ENCODE results near the gene EP400. TPM values are rescaled to one million over a fixed set of nuclear protein-coding genes. Genes with fewer than 3 reads are reported as not detected.
A peak's percentile ranks its signal among the peaks of the same experiment; 100 is the strongest.

Gene EP400
- total and polyA plus RNA-seq, 4 experiments from 2014 or later, result 0.94 to 86.6 (median 43.8) TPM

DNA sequence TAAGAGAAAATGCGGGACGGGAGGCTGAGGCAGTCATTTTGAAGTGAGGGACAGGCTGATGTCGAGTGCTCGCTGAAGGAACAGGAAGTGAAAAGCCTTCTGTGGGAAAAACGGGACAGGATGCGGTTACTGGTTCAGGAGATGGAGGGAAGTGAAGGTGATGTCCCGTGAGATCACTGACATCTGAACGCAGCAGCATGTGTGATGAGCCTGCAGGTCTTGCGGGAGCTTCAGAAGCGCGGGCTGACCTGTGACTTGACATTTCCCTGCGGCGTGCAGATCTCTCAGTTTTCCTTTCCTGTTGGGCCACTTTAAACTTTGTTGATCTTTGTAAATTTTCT, 116.6 kb downstream of the EP400 start:
- Histone ChIP-seq H3K27ac (ENCODE audit: low read depth, low read length) (peak overlapping the region; percentile 5), H3K4me1 (ENCODE audit: insufficient read depth, low read length) (peaks cover 20% of the 10 kb centered on the region), H3K27me3 (ENCODE audit: insufficient read depth, low read length) (no peaks in the 10 kb centered on the region), H3K4me3 (ENCODE audit: low read length in 2 of 2) (peak overlapping the region in 1 of 2 donors; percentile 28), H3K36me3 (ENCODE audit: insufficient read depth, low read length) (peaks cover 36% of the 10 kb centered on the region), H3K9me3 (ENCODE audit: control insufficient read depth in 1 of 2, low read length in 2 of 2) (no peaks in the 10 kb centered on the region)
- peaks cover 0 to 1% (median 0%) of the 10 kb centered on the region in 8 donors for H3K9me3 Mint-ChIP-seq
- POLR2A ChIA-PET (ENCODE audit: partially characterized antibody), result no interaction called here
- H3K27ac Mint-ChIP-seq, result peak overlapping the region; percentile 30 to 97 (median 80)
- peak overlapping the region; percentile 76 to 98 (median 84) for H3K4me3 Mint-ChIP-seq
- H3K36me3 Mint-ChIP-seq, result peaks cover 45 to 67% of the 10 kb centered on the region in 2 donors
- intact Hi-C loops (cut with micrococcal nuclease), result no loop called here
- peaks cover 11 to 42% (median 21%) of the 10 kb centered on the region in 4 donors for H3K4me1 Mint-ChIP-seq
- H3K27me3 Mint-ChIP-seq, result no peaks in the 10 kb centered on the region
- CTCF ChIA-PET (ENCODE audit: partially characterized antibody), result no interaction called here
- peak; percentile 24 to 51 (median 31) for DNase-seq

DNA sequence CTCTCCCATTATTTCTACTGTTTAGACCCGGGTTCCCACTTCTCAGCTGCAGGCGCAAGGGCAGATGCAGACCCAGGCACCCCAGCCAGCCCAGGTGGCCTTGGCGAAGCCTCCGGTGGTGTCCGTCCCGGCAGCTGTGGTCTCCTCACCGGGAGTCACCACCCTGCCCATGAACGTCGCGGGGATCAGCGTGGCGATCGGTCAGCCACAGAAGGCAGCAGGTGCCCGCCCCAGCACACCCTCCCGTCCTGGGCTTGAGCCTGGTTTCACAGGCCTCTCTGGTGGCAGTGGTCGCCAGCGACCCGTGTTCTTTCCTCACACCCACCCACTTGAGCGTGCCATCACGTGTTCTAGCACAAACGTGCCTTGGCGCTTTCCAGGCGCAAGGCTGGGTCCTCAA, 117.0 kb downstream of the EP400 start:
- Mint-ChIP-seq H3K4me1 (peaks cover 13 to 42% (median 21%) of the 10 kb centered on the region in 4 donors), H3K9me3 (peaks cover 0 to 1% (median 0%) of the 10 kb centered on the region in 8 donors), H3K27ac (peak overlapping the region in 5 of 7 donors; percentile 29 to 97 (median 80)), H3K36me3 (peaks cover 45 to 67% of the 10 kb centered on the region in 2 donors), H3K27me3 (no peaks in the 10 kb centered on the region), H3K4me3 (peak overlapping the region; percentile 76 to 98 (median 84))
- POLR2A ChIA-PET (ENCODE audit: partially characterized antibody), result no interaction called here
- DNase-seq, result peak in 1 of 5 donors; percentile 31
- CTCF ChIA-PET (ENCODE audit: partially characterized antibody), result no interaction called here
- Histone ChIP-seq H3K4me3 (ENCODE audit: low read length in 2 of 2) (peak overlapping the region in 1 of 2 donors; percentile 28), H3K27me3 (ENCODE audit: insufficient read depth, low read length) (no peaks in the 10 kb centered on the region), H3K4me1 (ENCODE audit: insufficient read depth, low read length) (peaks cover 20% of the 10 kb centered on the region), H3K36me3 (ENCODE audit: insufficient read depth, low read length) (peaks cover 41% of the 10 kb centered on the region), H3K9me3 (ENCODE audit: control insufficient read depth in 1 of 2, low read length in 2 of 2) (no peaks in the 10 kb centered on the region), H3K27ac (ENCODE audit: low read depth, low read length) (peak overlapping the region; percentile 5)
- intact Hi-C loops (cut with micrococcal nuclease), result no loop called here

DNA sequence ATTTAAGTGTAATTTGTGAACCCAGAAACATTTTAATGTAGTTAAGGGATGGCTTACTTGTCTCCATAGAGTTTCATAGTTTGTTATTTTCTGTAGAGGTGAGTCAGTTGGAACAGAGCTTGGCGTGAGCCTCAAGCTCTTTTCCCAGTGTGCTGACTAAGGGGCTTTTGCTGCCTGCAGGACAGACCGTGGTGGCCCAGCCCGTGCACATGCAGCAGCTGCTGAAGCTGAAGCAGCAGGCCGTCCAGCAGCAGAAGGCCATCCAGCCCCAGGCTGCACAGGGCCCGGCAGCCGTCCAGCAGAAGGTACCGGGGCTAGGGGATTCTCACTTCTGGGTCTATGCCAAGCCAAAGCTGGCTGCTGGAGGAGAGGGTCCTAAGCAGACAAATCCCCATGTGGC, 117.4 kb downstream of the EP400 start:
- H3K4me1 ChIP-seq (ENCODE audit: insufficient read depth, low read length), result peaks cover 20% of the 10 kb centered on the region
- Mint-ChIP-seq H3K27ac (peak overlapping the region in 3 of 7 donors; percentile 29 to 70 (median 47)), H3K4me3 (peak overlapping the region in 1 of 8 donors; percentile 95), H3K27me3 (no peaks in the 10 kb centered on the region), H3K9me3 (peaks cover 0 to 1% (median 0%) of the 10 kb centered on the region in 8 donors), H3K4me1 (peaks cover 14 to 42% (median 21%) of the 10 kb centered on the region in 4 donors), H3K36me3 (peaks cover 49 to 68% of the 10 kb centered on the region in 2 donors)
- ChIA-PET POLR2A (ENCODE audit: partially characterized antibody) (no interaction called here), CTCF (ENCODE audit: partially characterized antibody) (no interaction called here)
- H3K27ac ChIP-seq (ENCODE audit: low read depth, low read length), result no peak overlapping the region
- H3K36me3 ChIP-seq (ENCODE audit: insufficient read depth, low read length), result peaks cover 44% of the 10 kb centered on the region
- intact Hi-C loops (cut with micrococcal nuclease), result no loop called here
- no peaks in the 10 kb centered on the region for H3K9me3 ChIP-seq (ENCODE audit: control insufficient read depth in 1 of 2, low read length in 2 of 2)
- DNase-seq, result no peak
- no peak overlapping the region for H3K4me3 ChIP-seq (ENCODE audit: low read length in 2 of 2)
- no peaks in the 10 kb centered on the region for H3K27me3 ChIP-seq (ENCODE audit: insufficient read depth, low read length)

DNA sequence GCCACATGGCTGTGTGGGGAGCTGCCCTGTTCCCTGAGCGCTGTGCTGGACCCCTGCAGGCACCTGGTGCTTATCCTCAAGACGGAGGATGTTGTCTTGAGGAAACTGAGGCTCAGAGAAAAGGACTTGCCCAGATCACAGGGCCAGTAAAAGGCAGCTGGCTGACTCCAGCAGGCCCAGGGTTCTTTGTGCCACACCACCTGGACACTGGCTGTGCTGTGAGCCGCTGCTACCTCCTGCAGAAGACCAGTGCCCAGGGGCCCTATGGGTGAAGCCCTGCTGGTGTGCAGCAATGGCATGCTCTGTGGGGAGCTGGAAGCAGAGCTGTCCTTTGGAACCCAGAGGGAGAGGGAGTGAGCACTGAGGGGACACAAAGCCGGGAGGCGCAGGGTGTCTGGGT, 118.5 kb downstream of the EP400 start:
- no peak overlapping the region for H3K4me3 Mint-ChIP-seq
- H3K9me3 Mint-ChIP-seq, result peaks cover 0 to 1% (median 0%) of the 10 kb centered on the region in 8 donors
- Histone ChIP-seq H3K27me3 (ENCODE audit: insufficient read depth, low read length) (no peaks in the 10 kb centered on the region), H3K4me1 (ENCODE audit: insufficient read depth, low read length) (peaks cover 20% of the 10 kb centered on the region), H3K36me3 (ENCODE audit: insufficient read depth, low read length) (peaks cover 37% of the 10 kb centered on the region), H3K27ac (ENCODE audit: low read depth, low read length) (no peak overlapping the region), H3K4me3 (ENCODE audit: low read length in 2 of 2) (no peak overlapping the region), H3K9me3 (ENCODE audit: control insufficient read depth in 1 of 2, low read length in 2 of 2) (no peaks in the 10 kb centered on the region)
- intact Hi-C loops (cut with micrococcal nuclease), result no loop called here
- H3K27ac Mint-ChIP-seq, result no peak overlapping the region
- ChIA-PET POLR2A (ENCODE audit: partially characterized antibody) (no interaction called here), CTCF (ENCODE audit: partially characterized antibody) (no interaction called here)
- H3K27me3 Mint-ChIP-seq, result no peaks in the 10 kb centered on the region
- H3K36me3 Mint-ChIP-seq, result peaks cover 40 to 67% of the 10 kb centered on the region in 2 donors
- peaks cover 15 to 35% (median 22%) of the 10 kb centered on the region in 4 donors for H3K4me1 Mint-ChIP-seq
- DNase-seq, result no peak

DNA sequence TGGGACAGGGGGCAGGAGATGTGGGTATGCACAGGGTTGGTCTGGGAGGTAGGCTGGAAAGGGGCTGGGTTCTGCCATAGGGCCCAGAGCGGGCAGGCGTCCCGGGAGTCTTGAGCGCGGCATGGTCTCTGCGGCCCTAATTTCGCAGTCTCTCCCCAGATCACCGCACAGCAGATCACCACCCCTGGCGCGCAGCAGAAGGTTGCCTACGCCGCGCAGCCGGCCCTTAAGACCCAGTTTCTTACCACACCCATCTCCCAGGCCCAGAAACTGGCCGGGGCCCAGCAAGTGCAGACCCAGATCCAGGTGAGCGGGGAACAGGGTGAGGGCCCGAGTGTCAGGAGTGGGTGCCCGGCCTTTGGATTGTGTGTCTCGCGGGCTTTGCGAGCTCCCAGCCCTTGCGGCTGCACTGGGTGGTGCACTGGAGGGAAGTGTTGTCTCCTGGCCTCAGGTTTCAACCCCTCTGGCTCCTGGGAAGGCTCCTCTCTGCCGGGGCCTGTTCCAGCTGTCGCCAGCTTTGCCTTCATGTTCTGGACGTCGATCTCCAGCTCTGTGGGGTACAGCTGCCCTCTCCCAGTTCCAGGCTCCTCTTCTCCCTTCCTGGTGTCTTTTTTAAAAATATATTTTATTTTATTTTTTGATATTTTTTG, 119.7 kb downstream of the EP400 start:
- ChIA-PET POLR2A (ENCODE audit: partially characterized antibody) (no interaction called here), CTCF (ENCODE audit: partially characterized antibody) (no interaction called here)
- no peak for DNase-seq
- H3K27me3 Mint-ChIP-seq, result no peaks in the 10 kb centered on the region
- no peak overlapping the region for H3K4me3 ChIP-seq (ENCODE audit: low read length in 2 of 2)
- peaks cover 17 to 37% (median 20%) of the 10 kb centered on the region in 4 donors for H3K4me1 Mint-ChIP-seq
- no peak overlapping the region for H3K4me3 Mint-ChIP-seq
- H3K27ac Mint-ChIP-seq, result no peak overlapping the region
- peaks cover 20% of the 10 kb centered on the region for H3K4me1 ChIP-seq (ENCODE audit: insufficient read depth, low read length)
- H3K27me3 ChIP-seq (ENCODE audit: insufficient read depth, low read length), result no peaks in the 10 kb centered on the region
- H3K36me3 Mint-ChIP-seq, result peaks cover 39 to 64% of the 10 kb centered on the region in 2 donors
- intact Hi-C loops (cut with micrococcal nuclease), result no loop called here
- H3K9me3 Mint-ChIP-seq, result peaks cover 0 to 1% (median 0%) of the 10 kb centered on the region in 8 donors
- H3K36me3 ChIP-seq (ENCODE audit: insufficient read depth, low read length), result peaks cover 36% of the 10 kb centered on the region
- no peak overlapping the region for H3K27ac ChIP-seq (ENCODE audit: low read depth, low read length)
- H3K9me3 ChIP-seq (ENCODE audit: control insufficient read depth in 1 of 2, low read length in 2 of 2), result no peaks in the 10 kb centered on the region

DNA sequence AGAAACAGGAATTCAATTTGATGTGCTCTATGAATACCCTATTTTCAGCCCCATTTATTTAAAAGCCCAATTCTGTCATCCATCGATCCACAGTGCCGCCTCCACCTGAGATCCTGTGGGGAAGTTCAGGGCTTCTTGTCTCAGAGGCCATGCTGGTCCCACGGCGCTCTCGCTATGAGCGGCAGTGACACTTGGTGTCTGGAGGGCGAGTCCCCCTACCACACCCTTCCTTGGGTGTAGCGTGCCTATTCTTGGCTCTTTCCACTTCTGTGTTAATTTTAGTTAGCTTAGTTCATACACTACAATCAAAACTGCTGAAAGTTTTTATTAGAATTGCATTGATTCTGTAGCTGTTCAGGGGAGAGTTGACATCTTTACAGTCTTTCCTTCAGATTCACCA, 120.6 kb downstream of the EP400 start:
- H3K27ac ChIP-seq (ENCODE audit: low read depth, low read length), result no peak overlapping the region
- ChIA-PET POLR2A (ENCODE audit: partially characterized antibody) (no interaction called here), CTCF (ENCODE audit: partially characterized antibody) (no interaction called here)
- DNase-seq, result no peak
- no peaks in the 10 kb centered on the region for H3K27me3 Mint-ChIP-seq
- no peaks in the 10 kb centered on the region for H3K27me3 ChIP-seq (ENCODE audit: insufficient read depth, low read length)
- H3K27ac Mint-ChIP-seq, result no peak overlapping the region
- H3K9me3 Mint-ChIP-seq, result peaks cover 0 to 1% (median 0%) of the 10 kb centered on the region in 8 donors
- peaks cover 20% of the 10 kb centered on the region for H3K4me1 ChIP-seq (ENCODE audit: insufficient read depth, low read length)
- peaks cover 41 to 66% of the 10 kb centered on the region in 2 donors for H3K36me3 Mint-ChIP-seq
- no peak overlapping the region for H3K4me3 Mint-ChIP-seq
- peaks cover 44% of the 10 kb centered on the region for H3K36me3 ChIP-seq (ENCODE audit: insufficient read depth, low read length)
- no peak overlapping the region for H3K4me3 ChIP-seq (ENCODE audit: low read length in 2 of 2)
- H3K4me1 Mint-ChIP-seq, result peaks cover 17 to 29% (median 19%) of the 10 kb centered on the region in 4 donors
- H3K9me3 ChIP-seq (ENCODE audit: control insufficient read depth in 1 of 2, low read length in 2 of 2), result no peaks in the 10 kb centered on the region
- intact Hi-C loops (cut with micrococcal nuclease), result no loop called here

DNA sequence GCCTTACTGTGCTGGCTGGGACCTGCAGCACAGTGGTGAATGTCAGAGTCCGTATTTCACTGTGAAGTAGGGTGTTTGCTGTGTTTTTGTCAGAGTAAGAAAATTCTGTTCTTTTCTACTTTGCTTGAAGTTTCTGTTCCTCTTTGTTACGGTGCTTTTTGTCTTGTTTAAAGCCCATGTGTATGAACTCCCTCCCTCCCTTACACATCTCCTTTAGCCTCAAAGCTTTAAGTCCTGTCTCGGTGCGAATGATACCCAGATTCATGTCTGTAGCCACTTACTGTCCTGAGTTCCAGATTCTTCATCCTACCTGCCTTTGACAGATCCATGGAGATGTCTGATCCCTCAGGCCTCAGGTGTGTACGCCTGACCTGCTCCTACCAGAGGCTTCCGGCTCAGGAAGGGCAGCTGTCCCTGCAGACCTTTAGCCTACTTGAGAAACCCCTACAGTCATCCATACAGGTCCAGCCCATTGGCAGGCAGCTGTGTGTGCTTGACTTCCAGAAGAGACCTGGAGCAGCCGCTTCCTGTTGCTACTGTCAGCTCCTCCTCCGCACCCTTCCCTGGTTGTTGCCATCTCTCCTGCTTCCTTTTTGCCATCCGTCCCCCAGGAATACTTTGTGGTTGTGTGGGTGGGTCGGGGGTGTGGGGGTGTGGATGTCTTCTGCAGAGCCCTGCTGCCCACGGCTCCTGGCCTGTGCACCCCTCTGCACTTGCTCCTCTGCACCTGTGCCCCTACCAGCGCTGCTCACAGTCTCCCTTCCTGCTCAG, 121.5 kb downstream of the EP400 start:
- POLR2A ChIA-PET (ENCODE audit: partially characterized antibody), result no interaction called here
- H3K4me3 ChIP-seq (ENCODE audit: low read length in 2 of 2), result no peak overlapping the region
- CTCF ChIA-PET (ENCODE audit: partially characterized antibody), result no interaction called here
- no peak overlapping the region for H3K4me3 Mint-ChIP-seq
- H3K9me3 Mint-ChIP-seq, result peaks cover 0 to 1% (median 0%) of the 10 kb centered on the region in 8 donors
- peaks cover 11 to 19% (median 12%) of the 10 kb centered on the region in 4 donors for H3K4me1 Mint-ChIP-seq
- H3K27ac Mint-ChIP-seq, result peak overlapping the region in 4 of 7 donors; percentile 11 to 75 (median 48)
- DNase-seq, result no peak
- H3K36me3 ChIP-seq (ENCODE audit: insufficient read depth, low read length), result peaks cover 51% of the 10 kb centered on the region
- H3K27me3 ChIP-seq (ENCODE audit: insufficient read depth, low read length), result no peaks in the 10 kb centered on the region
- H3K27ac ChIP-seq (ENCODE audit: low read depth, low read length), result no peak overlapping the region
- H3K4me1 ChIP-seq (ENCODE audit: insufficient read depth, low read length), result peaks cover 11% of the 10 kb centered on the region
- no peaks in the 10 kb centered on the region for H3K27me3 Mint-ChIP-seq
- peaks cover 44 to 68% of the 10 kb centered on the region in 2 donors for H3K36me3 Mint-ChIP-seq
- H3K9me3 ChIP-seq (ENCODE audit: control insufficient read depth in 1 of 2, low read length in 2 of 2), result no peaks in the 10 kb centered on the region
- intact Hi-C loops (cut with micrococcal nuclease), result no loop called here

Measured in CD4-positive, alpha-beta memory T cell (primary cell).